ENCODE results near the gene DSCAML1. TPM values are rescaled to one million over a fixed set of nuclear protein-coding genes. Genes with fewer than 3 reads are reported as not detected.

The DSCAML1 gene
- total RNA-seq, 2 experiments from 2014 or later, result not detected

DNA sequence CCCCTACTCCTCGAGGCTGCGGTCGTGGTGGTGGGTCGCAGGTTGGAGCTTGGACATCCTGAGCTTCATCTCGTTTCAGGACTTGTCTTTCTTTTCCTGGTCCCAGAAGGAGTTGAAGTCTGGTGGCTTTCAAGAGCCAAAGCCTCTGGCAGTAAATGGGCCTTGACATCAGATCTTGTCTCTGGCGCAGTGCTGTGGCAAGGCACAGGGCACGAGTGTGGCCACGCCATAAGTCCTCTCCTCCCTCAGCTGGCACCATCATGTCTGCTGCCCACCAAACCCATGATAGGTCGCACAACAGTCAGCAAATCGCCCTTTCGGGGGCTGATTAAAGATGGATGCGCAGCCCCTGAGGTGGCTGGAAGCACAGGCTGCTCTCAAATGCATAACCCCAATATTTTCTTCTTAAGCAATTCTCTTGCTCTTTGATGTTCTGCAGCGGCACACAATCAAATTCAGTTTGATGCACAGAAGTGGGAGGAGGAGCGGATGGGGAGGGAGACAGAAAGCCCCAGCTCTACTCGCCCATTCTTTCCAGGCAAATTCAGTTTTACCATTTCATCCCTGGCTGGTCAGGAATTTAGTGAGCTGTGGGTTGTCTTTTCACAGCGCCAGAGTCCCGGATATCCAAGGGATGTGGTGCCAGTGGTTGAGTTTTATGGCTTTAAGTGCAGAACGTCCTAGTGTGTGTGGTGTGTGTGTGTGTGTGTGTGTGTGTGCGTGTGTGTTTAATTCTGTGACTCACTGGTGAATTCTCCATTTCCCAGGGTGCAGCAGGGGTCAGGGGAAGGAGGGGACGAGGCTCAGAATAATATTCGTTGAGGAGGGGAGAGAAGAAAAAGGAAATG, 162.0 kb downstream of the DSCAML1 start:
- intact Hi-C loops (cut with micrococcal nuclease; ENCODE audit: unreplicated experiment), result no loop called here
- no peaks in the 10 kb centered on the region for H4K20me1 ChIP-seq (ENCODE audit: insufficient read depth, low read length)
- no peak for TF ChIP-seq EZH2phosphoT487 (IDR thresholded peaks at IDR 0.05; ENCODE audit: borderline replicate concordance, low read depth, low read length)
- TF ChIP-seq, protein P1, sequence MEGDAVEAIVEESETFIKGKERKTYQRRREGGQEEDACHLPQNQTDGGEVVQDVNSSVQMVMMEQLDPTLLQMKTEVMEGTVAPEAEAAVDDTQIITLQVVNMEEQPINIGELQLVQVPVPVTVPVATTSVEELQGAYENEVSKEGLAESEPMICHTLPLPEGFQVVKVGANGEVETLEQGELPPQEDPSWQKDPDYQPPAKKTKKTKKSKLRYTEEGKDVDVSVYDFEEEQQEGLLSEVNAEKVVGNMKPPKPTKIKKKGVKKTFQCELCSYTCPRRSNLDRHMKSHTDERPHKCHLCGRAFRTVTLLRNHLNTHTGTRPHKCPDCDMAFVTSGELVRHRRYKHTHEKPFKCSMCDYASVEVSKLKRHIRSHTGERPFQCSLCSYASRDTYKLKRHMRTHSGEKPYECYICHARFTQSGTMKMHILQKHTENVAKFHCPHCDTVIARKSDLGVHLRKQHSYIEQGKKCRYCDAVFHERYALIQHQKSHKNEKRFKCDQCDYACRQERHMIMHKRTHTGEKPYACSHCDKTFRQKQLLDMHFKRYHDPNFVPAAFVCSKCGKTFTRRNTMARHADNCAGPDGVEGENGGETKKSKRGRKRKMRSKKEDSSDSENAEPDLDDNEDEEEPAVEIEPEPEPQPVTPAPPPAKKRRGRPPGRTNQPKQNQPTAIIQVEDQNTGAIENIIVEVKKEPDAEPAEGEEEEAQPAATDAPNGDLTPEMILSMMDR (conservative IDR thresholded peaks at IDR 0.05; ENCODE audit: low read length), result no peak
- CTCF ChIA-PET (ENCODE audit: unreplicated experiment), result no interaction called here
- POLR2A ChIA-PET, result no interaction called here
- BruUV-seq (replicated peaks), result no TSS peak
- no peaks in the 10 kb centered on the region for H3K9me3 ChIP-seq (ENCODE audit: low read length)
- H3K36me3 ChIP-seq (ENCODE audit: insufficient read depth, low read length), result no peaks in the 10 kb centered on the region
- H3K79me2 ChIP-seq (ENCODE audit: insufficient read depth, low read depth, low read length), result no peaks in the 10 kb centered on the region
- no peak for DNase-seq (ENCODE audit: low spot score)
- H2AFZ ChIP-seq (ENCODE audit: low read length), result no peak overlapping the region
- H3K4me1 ChIP-seq (ENCODE audit: insufficient read depth, low read length, poor library complexity, severe bottlenecking), result no peaks in the 10 kb centered on the region
- H3K4me2 ChIP-seq (ENCODE audit: low read length), result no peak overlapping the region
- no peaks in the 10 kb centered on the region for H3K9me2 ChIP-seq (ENCODE audit: insufficient read depth, low read length)
- H3K4me3 ChIP-seq (ENCODE audit: low read depth, low read length, poor library complexity, severe bottlenecking), result no peak overlapping the region
- H3K27ac ChIP-seq (ENCODE audit: low read depth, low read length, poor library complexity, severe bottlenecking), result no peak overlapping the region

DNA sequence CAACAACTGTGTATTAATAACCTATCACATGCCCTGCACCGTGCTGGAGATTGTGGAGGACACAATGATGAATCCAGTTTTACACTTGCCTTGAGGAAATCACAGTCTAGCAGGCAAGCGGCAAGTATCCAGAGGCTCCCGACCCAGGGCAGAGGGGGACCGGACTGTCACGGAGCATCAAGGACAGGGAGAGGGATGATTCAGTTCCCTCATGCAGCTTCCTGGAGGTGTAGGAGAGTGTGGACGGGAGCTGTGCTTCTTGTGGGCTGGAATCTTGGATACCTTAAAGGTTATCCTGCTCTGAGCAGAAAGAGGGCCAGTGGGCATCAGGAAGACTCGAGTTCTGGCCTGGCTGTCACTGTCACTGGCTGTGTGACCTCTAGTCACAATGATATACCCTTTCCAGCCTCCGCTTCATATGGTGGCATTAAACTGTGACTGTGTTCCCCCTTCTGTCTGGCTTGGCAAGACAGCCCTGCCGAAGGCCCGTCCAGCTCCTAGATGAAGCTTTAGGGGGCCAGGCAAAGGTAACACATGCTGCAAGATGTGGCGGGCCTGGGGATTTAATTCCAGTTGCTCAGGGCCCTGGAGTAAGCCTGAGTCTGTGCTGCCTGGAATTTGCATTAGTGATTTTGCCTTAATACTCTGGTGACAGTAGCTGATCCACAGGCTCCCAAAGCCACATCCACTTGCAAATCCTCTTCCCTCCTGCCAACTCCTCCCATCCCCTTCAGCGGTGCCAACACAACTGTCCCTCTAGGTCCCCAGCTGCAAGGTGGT, 162.8 kb downstream of the DSCAML1 start:
- Histone ChIP-seq H3K36me3 (ENCODE audit: insufficient read depth, low read length) (no peaks in the 10 kb centered on the region), H2AFZ (ENCODE audit: low read length) (no peak overlapping the region), H3K4me2 (ENCODE audit: low read length) (no peak overlapping the region), H3K9me3 (ENCODE audit: low read length) (no peaks in the 10 kb centered on the region), H4K20me1 (ENCODE audit: insufficient read depth, low read length) (no peaks in the 10 kb centered on the region), H3K27ac (ENCODE audit: low read depth, low read length, poor library complexity, severe bottlenecking) (no peak overlapping the region), H3K4me3 (ENCODE audit: low read depth, low read length, poor library complexity, severe bottlenecking) (no peak overlapping the region), H3K79me2 (ENCODE audit: insufficient read depth, low read depth, low read length) (no peaks in the 10 kb centered on the region), H3K9me2 (ENCODE audit: insufficient read depth, low read length) (no peaks in the 10 kb centered on the region), H3K4me1 (ENCODE audit: insufficient read depth, low read length, poor library complexity, severe bottlenecking) (no peaks in the 10 kb centered on the region)
- ChIA-PET CTCF (ENCODE audit: unreplicated experiment) (no interaction called here), POLR2A (no interaction called here)
- DNase-seq (ENCODE audit: low spot score), result no peak
- BruUV-seq (replicated peaks), result no TSS peak
- TF ChIP-seq, protein P1 (conservative IDR thresholded peaks at IDR 0.05; ENCODE audit: low read length), result no peak
- no peak for TF ChIP-seq EZH2phosphoT487 (IDR thresholded peaks at IDR 0.05; ENCODE audit: borderline replicate concordance, low read depth, low read length)
- intact Hi-C loops (cut with micrococcal nuclease; ENCODE audit: unreplicated experiment), result no loop called here

Data from OCI-LY7 (cell line).